Panc1 (cell line): ENCODE measurements around the gene ZNF578.
"Not testable (repeated sequence)": the region's sequence is repeated elsewhere in the genome, so short reads cannot be mapped to it uniquely, and the experiment has no call there.

ENCODE experiments used
- POLR2AphosphoS5 ChIP-seq: IDR thresholded peaks from 2 replicates; pipeline ENCODE4 v1.6.1; 2012; ENCODE audit warnings: mild to moderate bottlenecking, low read depth, low read length, moderate library complexity
- SIN3A ChIP-seq: IDR thresholded peaks from 2 replicates; pipeline ENCODE4 v1.6.1; 2012; ENCODE audit warnings: low read depth, mild to moderate bottlenecking, low read length, moderate library complexity, borderline replicate concordance; ENCODE audit not compliant: insufficient read depth
- TF ChIP-seq, protein P1 (sequence below): fragments of 450-650 bp; IDR thresholded peaks from 2 replicates; pipeline ENCODE4 v1.5.1; 2017; ENCODE audit warnings: mild to moderate bottlenecking
- TF ChIP-seq, protein P2 (sequence below), 2 experiments: IDR thresholded peaks; 2 replicates each; pipeline ENCODE4 v1.6.1; 2011 to 2012; ENCODE audit warnings: low read depth in 2 of 2, control low read depth in 1 of 2, low read length in 1 of 2, mild to moderate bottlenecking in 1 of 2, moderate library complexity in 1 of 2; ENCODE audit not compliant: insufficient read depth in 1 of 2

DNA sequence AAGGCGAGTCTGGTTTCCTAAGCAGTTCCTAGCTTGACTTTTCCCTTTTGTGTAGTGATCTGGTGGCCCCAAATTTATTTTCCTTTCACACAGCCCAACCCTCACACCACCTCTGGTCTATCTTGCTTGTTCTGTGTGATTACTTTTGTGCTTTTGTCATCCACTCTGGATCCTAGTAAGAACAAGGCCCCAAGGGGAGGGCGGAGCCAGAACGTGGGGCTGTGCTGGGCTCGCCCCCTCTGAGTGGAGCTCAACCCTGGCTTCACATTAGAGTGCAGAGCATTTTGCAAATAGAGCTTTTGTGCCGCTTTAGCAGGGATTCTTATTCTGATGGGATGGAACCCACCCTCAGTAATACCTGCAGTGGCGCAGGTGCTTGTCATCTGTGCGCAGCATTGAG lies 31.7 kb downstream of the ZNF578 start:
- TF ChIP-seq, protein P1, sequence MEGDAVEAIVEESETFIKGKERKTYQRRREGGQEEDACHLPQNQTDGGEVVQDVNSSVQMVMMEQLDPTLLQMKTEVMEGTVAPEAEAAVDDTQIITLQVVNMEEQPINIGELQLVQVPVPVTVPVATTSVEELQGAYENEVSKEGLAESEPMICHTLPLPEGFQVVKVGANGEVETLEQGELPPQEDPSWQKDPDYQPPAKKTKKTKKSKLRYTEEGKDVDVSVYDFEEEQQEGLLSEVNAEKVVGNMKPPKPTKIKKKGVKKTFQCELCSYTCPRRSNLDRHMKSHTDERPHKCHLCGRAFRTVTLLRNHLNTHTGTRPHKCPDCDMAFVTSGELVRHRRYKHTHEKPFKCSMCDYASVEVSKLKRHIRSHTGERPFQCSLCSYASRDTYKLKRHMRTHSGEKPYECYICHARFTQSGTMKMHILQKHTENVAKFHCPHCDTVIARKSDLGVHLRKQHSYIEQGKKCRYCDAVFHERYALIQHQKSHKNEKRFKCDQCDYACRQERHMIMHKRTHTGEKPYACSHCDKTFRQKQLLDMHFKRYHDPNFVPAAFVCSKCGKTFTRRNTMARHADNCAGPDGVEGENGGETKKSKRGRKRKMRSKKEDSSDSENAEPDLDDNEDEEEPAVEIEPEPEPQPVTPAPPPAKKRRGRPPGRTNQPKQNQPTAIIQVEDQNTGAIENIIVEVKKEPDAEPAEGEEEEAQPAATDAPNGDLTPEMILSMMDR, result not testable (repeated sequence)
- TF ChIP-seq SIN3A, POLR2AphosphoS5: not testable (repeated sequence)
- TF ChIP-seq, protein P2, sequence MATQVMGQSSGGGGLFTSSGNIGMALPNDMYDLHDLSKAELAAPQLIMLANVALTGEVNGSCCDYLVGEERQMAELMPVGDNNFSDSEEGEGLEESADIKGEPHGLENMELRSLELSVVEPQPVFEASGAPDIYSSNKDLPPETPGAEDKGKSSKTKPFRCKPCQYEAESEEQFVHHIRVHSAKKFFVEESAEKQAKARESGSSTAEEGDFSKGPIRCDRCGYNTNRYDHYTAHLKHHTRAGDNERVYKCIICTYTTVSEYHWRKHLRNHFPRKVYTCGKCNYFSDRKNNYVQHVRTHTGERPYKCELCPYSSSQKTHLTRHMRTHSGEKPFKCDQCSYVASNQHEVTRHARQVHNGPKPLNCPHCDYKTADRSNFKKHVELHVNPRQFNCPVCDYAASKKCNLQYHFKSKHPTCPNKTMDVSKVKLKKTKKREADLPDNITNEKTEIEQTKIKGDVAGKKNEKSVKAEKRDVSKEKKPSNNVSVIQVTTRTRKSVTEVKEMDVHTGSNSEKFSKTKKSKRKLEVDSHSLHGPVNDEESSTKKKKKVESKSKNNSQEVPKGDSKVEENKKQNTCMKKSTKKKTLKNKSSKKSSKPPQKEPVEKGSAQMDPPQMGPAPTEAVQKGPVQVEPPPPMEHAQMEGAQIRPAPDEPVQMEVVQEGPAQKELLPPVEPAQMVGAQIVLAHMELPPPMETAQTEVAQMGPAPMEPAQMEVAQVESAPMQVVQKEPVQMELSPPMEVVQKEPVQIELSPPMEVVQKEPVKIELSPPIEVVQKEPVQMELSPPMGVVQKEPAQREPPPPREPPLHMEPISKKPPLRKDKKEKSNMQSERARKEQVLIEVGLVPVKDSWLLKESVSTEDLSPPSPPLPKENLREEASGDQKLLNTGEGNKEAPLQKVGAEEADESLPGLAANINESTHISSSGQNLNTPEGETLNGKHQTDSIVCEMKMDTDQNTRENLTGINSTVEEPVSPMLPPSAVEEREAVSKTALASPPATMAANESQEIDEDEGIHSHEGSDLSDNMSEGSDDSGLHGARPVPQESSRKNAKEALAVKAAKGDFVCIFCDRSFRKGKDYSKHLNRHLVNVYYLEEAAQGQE (IDR thresholded peaks at IDR 0.05; ENCODE audit: insufficient read depth in 1 of 2, low read depth in 2 of 2, low read length in 1 of 2), result not testable (repeated sequence)
